ENCODE measurements around the gene CSAG2. TPM values are rescaled to one million over a fixed set of nuclear protein-coding genes. Genes with fewer than 3 reads are reported as not detected.
"Not testable (repeated sequence)": the region's sequence is repeated elsewhere in the genome, so short reads cannot be mapped to it uniquely, and the experiment has no call there.

The CSAG2 gene
- total RNA-seq, 2 donors from 2014 or later, result not detected

- TF ChIP-seq CTCF (IDR thresholded peaks at IDR 0.05), result no peak
- Histone ChIP-seq H3K36me3 (no peaks in the 10 kb centered on the region), H3K4me1 (ENCODE audit: control insufficient read depth in 1 of 2, low read depth in 2 of 2) (no peaks in the 10 kb centered on the region), H3K27me3 (replicated peaks; ENCODE audit: insufficient read depth) (no peaks in the 10 kb centered on the region), H3K27ac (no peak within 1 kb of the TSS), H3K4me3 (no peak within 1 kb of the TSS), H3K9me3 (no peaks in the 10 kb centered on the region)
- DNase-seq (ENCODE audit: low spot score), result no peak
- ATAC-seq (ENCODE audit: insufficient number of reproducible peaks, low FRiP score, low read depth), result no peak
Measured at GRCh38 chrX:152733261-152733975, 24.3 kb upstream of the CSAG2 start, which contains the start of the genes CSAG1 and MAGEA12. Gene CSAG1, minus strand, starts transcription at chrX:152733721. Its CDS starts 1,261 bp downstream, at chrX:152732460. Gene MAGEA12, plus strand, starts transcription at chrX:152733757. Its CDS starts 2,405 bp downstream, at chrX:152736162.

GRCh38 chrX:152725409-152725808 is 16.3 kb upstream of the CSAG2 start:
- Histone ChIP-seq H3K36me3 (no peaks in the 10 kb centered on the region), H3K27me3 (replicated peaks; ENCODE audit: insufficient read depth) (no peaks in the 10 kb centered on the region), H3K4me1 (ENCODE audit: control insufficient read depth in 1 of 2, low read depth in 2 of 2) (no peaks in the 10 kb centered on the region), H3K4me3 (no peak overlapping the region), H3K27ac (no peak overlapping the region), H3K9me3 (no peaks in the 10 kb centered on the region)
- no peak for DNase-seq (ENCODE audit: low spot score)
- TF ChIP-seq CTCF (IDR thresholded peaks at IDR 0.05), result no peak
- no peak for ATAC-seq (ENCODE audit: insufficient number of reproducible peaks, low FRiP score, low read depth)

- H3K36me3 ChIP-seq; H3K27ac ChIP-seq; H3K9me3 ChIP-seq; DNase-seq (ENCODE audit: low spot score); ATAC-seq (ENCODE audit: insufficient number of reproducible peaks, low FRiP score, low read depth); H3K4me1 ChIP-seq (ENCODE audit: control insufficient read depth in 1 of 2, low read depth in 2 of 2); H3K4me3 ChIP-seq; H3K27me3 ChIP-seq (replicated peaks; ENCODE audit: insufficient read depth): not testable (repeated sequence)
Measured at GRCh38 chrX:152713815-152714787, 5.0 kb upstream of the CSAG2 start, which contains the start of gene MAGEA2B. Gene MAGEA2B, plus strand, starts transcription at chrX:152714628. Its CDS starts 2,479 bp downstream, at chrX:152717107.

GRCh38 chrX:152713195-152713594 is 4.1 kb upstream of the CSAG2 start:
- H3K4me3 ChIP-seq; H3K4me1 ChIP-seq (ENCODE audit: control insufficient read depth in 1 of 2, low read depth in 2 of 2); H3K9me3 ChIP-seq; H3K27ac ChIP-seq; ATAC-seq (ENCODE audit: insufficient number of reproducible peaks, low FRiP score, low read depth); H3K27me3 ChIP-seq (replicated peaks; ENCODE audit: insufficient read depth); DNase-seq (ENCODE audit: low spot score); H3K36me3 ChIP-seq: not testable (repeated sequence)

- not testable (repeated sequence) for DNase-seq (ENCODE audit: low spot score); H3K36me3 ChIP-seq; H3K27me3 ChIP-seq (replicated peaks; ENCODE audit: insufficient read depth); H3K4me1 ChIP-seq (ENCODE audit: control insufficient read depth in 1 of 2, low read depth in 2 of 2); H3K9me3 ChIP-seq; ATAC-seq (ENCODE audit: insufficient number of reproducible peaks, low FRiP score, low read depth); H3K27ac ChIP-seq; H3K4me3 ChIP-seq
Measured at GRCh38 chrX:152706500-152706899, 2.6 kb downstream of the CSAG2 start.

GRCh38 chrX:152700390-152700789 is 8.7 kb downstream of the CSAG2 start:
- H3K4me3 ChIP-seq; DNase-seq (ENCODE audit: low spot score): not testable (repeated sequence)

GRCh38 chrX:152697952-152698931 is 10.8 kb downstream of the CSAG2 start, which contains the start of gene MAGEA3:
Gene MAGEA3, plus strand, starts transcription at chrX:152698794. Its CDS starts 2,039 bp downstream, at chrX:152700833.
- not testable (repeated sequence) for H3K4me3 ChIP-seq; H3K36me3 ChIP-seq; H3K27me3 ChIP-seq (replicated peaks; ENCODE audit: insufficient read depth); H3K4me1 ChIP-seq (ENCODE audit: control insufficient read depth in 1 of 2, low read depth in 2 of 2); H3K9me3 ChIP-seq; ATAC-seq (ENCODE audit: insufficient number of reproducible peaks, low FRiP score, low read depth); H3K27ac ChIP-seq; DNase-seq (ENCODE audit: low spot score)

More at GRCh38 chrX:152700390-152700789, 8.7 kb downstream of the CSAG2 start:
- H3K36me3 ChIP-seq; H3K27me3 ChIP-seq (replicated peaks; ENCODE audit: insufficient read depth); ATAC-seq (ENCODE audit: insufficient number of reproducible peaks, low FRiP score, low read depth); H3K9me3 ChIP-seq; H3K27ac ChIP-seq; H3K4me1 ChIP-seq (ENCODE audit: control insufficient read depth in 1 of 2, low read depth in 2 of 2): not testable (repeated sequence)

GRCh38 chrX:152681012-152681411 is 28.1 kb downstream of the CSAG2 start:
- not testable (repeated sequence) for H3K4me1 ChIP-seq (ENCODE audit: control insufficient read depth in 1 of 2, low read depth in 2 of 2); H3K9me3 ChIP-seq; H3K4me3 ChIP-seq; H3K36me3 ChIP-seq; H3K27ac ChIP-seq; H3K27me3 ChIP-seq (replicated peaks; ENCODE audit: insufficient read depth); ATAC-seq (ENCODE audit: insufficient number of reproducible peaks, low FRiP score, low read depth); DNase-seq (ENCODE audit: low spot score)

- not testable (repeated sequence) for H3K4me1 ChIP-seq (ENCODE audit: control insufficient read depth in 1 of 2, low read depth in 2 of 2); H3K27me3 ChIP-seq (replicated peaks; ENCODE audit: insufficient read depth); DNase-seq (ENCODE audit: low spot score); H3K9me3 ChIP-seq; H3K27ac ChIP-seq; H3K4me3 ChIP-seq; H3K36me3 ChIP-seq; ATAC-seq (ENCODE audit: insufficient number of reproducible peaks, low FRiP score, low read depth)
Measured at GRCh38 chrX:152674652-152675051, 34.4 kb downstream of the CSAG2 start.
